Measurements from ENCODE around the gene ANXA2R.
A peak's percentile ranks its signal among the peaks of the same experiment; 100 is the strongest.
"Not testable (repeated sequence)": the region's sequence is repeated elsewhere in the genome, so short reads cannot be mapped to it uniquely, and the experiment has no call there.

ANXA2R gene

GRCh38 chr5:43033841-43034590 lies 6.1 kb downstream of the ANXA2R start:
- no peak for DNase-seq

- no peak for DNase-seq
Observed at GRCh38 chr5:43027054-43027785, 12.9 kb downstream of the ANXA2R start.

GRCh38 chr5:43025184-43025950 lies 14.8 kb downstream of the ANXA2R start:
- DNase-seq: not testable (repeated sequence)

- DNase-seq: no peak
Observed at GRCh38 chr5:43024217-43024616, 15.9 kb downstream of the ANXA2R start.

GRCh38 chr5:43021151-43021550 lies 19.0 kb downstream of the ANXA2R start:
- DNase-seq: no peak

GRCh38 chr5:43020399-43020746 lies 19.7 kb downstream of the ANXA2R start:
- DNase-seq: peak; percentile 13

GRCh38 chr5:43019614-43020398 lies 20.3 kb downstream of the ANXA2R start:
- peak; percentile 72 for DNase-seq

GRCh38 chr5:43019291-43019613 lies 20.9 kb downstream of the ANXA2R start:
- no peak for DNase-seq

- peak; percentile 34 for DNase-seq
Observed at GRCh38 chr5:43017428-43017815, 22.7 kb downstream of the ANXA2R start.

- DNase-seq: no peak
Observed at GRCh38 chr5:43016217-43016779, 23.8 kb downstream of the ANXA2R start.

- no peak for DNase-seq
Observed at GRCh38 chr5:43014522-43014921, 25.6 kb downstream of the ANXA2R start.

GRCh38 chr5:43010935-43011315 lies 29.2 kb downstream of the ANXA2R start:
- DNase-seq: no peak

- peak; percentile 87 for DNase-seq
Observed at GRCh38 chr5:43008363-43009153, 31.6 kb downstream of the ANXA2R start.

- DNase-seq: peak; percentile 69
Observed at GRCh38 chr5:43007911-43008362, 32.2 kb downstream of the ANXA2R start.

GRCh38 chr5:43007246-43007910 lies 32.7 kb downstream of the ANXA2R start:
- DNase-seq: peak; percentile 70

GRCh38 chr5:43006424-43007202 lies 33.5 kb downstream of the ANXA2R start:
- no peak for DNase-seq

- DNase-seq: no peak
Observed at GRCh38 chr5:43005031-43005430, 35.1 kb downstream of the ANXA2R start.

GRCh38 chr5:43001748-43002147 lies 38.4 kb downstream of the ANXA2R start:
- no peak for DNase-seq

- DNase-seq: no peak
Observed at GRCh38 chr5:43000914-43001313, 39.2 kb downstream of the ANXA2R start.
